ENCODE measurements around the gene ERLEC1. TPM values are rescaled to one million over a fixed set of nuclear protein-coding genes. Genes with fewer than 3 reads are reported as not detected.
"Not testable (repeated sequence)": the region's sequence is repeated elsewhere in the genome, so short reads cannot be mapped to it uniquely, and the experiment has no call there.

ERLEC1 gene
- total RNA-seq, 1 donor from 2014 or later, result 20.9 TPM

DNA sequence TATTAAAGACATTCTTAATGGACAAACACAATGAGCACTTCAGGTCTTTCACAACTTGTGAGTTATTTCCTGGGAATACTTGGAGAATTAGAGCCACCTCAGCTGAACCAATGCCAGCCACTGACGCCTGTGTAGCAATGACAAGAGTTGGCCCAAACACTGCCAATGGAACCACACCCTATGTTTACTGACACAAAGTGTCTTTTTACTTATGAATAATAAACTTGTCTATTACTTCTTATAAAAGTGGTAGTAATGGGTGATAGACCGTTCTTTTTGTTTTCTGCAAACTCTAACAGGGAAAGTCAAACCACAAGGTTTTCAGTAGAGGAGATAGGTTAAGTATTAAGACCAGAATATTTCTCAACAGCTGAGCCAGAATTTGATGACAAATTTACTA is 31.7 kb upstream of the ERLEC1 start:
- TF ChIP-seq, protein P1, sequence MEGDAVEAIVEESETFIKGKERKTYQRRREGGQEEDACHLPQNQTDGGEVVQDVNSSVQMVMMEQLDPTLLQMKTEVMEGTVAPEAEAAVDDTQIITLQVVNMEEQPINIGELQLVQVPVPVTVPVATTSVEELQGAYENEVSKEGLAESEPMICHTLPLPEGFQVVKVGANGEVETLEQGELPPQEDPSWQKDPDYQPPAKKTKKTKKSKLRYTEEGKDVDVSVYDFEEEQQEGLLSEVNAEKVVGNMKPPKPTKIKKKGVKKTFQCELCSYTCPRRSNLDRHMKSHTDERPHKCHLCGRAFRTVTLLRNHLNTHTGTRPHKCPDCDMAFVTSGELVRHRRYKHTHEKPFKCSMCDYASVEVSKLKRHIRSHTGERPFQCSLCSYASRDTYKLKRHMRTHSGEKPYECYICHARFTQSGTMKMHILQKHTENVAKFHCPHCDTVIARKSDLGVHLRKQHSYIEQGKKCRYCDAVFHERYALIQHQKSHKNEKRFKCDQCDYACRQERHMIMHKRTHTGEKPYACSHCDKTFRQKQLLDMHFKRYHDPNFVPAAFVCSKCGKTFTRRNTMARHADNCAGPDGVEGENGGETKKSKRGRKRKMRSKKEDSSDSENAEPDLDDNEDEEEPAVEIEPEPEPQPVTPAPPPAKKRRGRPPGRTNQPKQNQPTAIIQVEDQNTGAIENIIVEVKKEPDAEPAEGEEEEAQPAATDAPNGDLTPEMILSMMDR (IDR thresholded peaks at IDR 0.05; ENCODE audit: partially characterized antibody, unreplicated experiment), result no peak
- H3K9me3 Mint-ChIP-seq (ENCODE audit: unreplicated experiment), result no peaks in the 10 kb centered on the region
- H3K4me1 Mint-ChIP-seq (ENCODE audit: low read depth, unreplicated experiment), result peaks cover 9% of the 10 kb centered on the region
- H3K27me3 Mint-ChIP-seq (ENCODE audit: unreplicated experiment), result no peaks in the 10 kb centered on the region
- no peak overlapping the region for H3K4me3 Mint-ChIP-seq (ENCODE audit: unreplicated experiment)
- DNase-seq, result no peak
- no peak overlapping the region for H3K27ac Mint-ChIP-seq (ENCODE audit: unreplicated experiment)
- H3K36me3 Mint-ChIP-seq (ENCODE audit: unreplicated experiment), result peaks cover 6% of the 10 kb centered on the region

DNA sequence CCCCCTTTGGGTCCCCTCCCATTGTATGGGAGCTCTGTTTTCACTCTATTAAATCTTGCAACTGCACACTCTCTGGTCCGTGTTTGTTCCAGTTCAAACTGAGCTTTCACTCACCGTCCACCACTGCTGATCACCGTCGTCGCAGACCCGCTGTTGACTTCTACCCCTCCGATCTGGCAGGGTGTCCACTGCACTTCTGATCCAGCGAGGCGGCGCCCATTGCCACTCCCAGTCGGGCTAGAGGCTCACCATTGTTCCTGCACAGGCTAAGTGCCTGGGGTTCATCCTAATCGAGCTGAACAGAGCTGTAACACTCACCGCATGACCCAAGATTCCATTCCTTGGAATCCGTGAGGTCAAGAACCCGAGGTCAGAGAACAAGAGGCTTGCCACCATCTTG is 30.2 kb upstream of the ERLEC1 start:
- no peaks in the 10 kb centered on the region for H3K27me3 Mint-ChIP-seq (ENCODE audit: unreplicated experiment)
- peaks cover 6% of the 10 kb centered on the region for H3K36me3 Mint-ChIP-seq (ENCODE audit: unreplicated experiment)
- H3K4me1 Mint-ChIP-seq (ENCODE audit: low read depth, unreplicated experiment), result peaks cover 9% of the 10 kb centered on the region
- no peak overlapping the region for H3K4me3 Mint-ChIP-seq (ENCODE audit: unreplicated experiment)
- TF ChIP-seq, protein P1 (IDR thresholded peaks at IDR 0.05; ENCODE audit: partially characterized antibody, unreplicated experiment), result no peak
- H3K27ac Mint-ChIP-seq (ENCODE audit: unreplicated experiment), result no peak overlapping the region
- H3K9me3 Mint-ChIP-seq (ENCODE audit: unreplicated experiment), result no peaks in the 10 kb centered on the region
- no peak for DNase-seq

DNA sequence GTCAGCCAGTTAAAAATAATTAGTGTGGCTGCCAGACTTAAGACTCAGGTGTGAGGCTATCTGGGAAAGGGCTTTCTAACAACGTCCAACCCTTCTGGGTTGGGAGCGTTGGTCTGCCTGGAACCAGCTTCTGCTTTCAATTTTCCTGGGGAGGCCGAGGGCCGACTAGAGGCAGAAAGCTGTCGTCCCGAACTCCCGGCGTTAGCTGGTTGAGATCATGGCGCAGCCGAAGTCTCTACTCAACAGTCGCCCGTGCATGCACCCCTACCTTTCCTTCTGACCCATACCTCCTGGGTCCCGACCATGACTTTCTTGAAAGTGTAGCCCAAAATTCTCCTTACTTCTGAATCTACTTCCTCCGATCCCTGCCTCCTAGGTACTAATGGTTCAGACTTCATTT is 29.6 kb upstream of the ERLEC1 start:
- H3K27me3 Mint-ChIP-seq (ENCODE audit: unreplicated experiment); H3K4me3 Mint-ChIP-seq (ENCODE audit: unreplicated experiment); H3K27ac Mint-ChIP-seq (ENCODE audit: unreplicated experiment); DNase-seq; H3K36me3 Mint-ChIP-seq (ENCODE audit: unreplicated experiment); H3K4me1 Mint-ChIP-seq (ENCODE audit: low read depth, unreplicated experiment); H3K9me3 Mint-ChIP-seq (ENCODE audit: unreplicated experiment): not testable (repeated sequence)

DNA sequence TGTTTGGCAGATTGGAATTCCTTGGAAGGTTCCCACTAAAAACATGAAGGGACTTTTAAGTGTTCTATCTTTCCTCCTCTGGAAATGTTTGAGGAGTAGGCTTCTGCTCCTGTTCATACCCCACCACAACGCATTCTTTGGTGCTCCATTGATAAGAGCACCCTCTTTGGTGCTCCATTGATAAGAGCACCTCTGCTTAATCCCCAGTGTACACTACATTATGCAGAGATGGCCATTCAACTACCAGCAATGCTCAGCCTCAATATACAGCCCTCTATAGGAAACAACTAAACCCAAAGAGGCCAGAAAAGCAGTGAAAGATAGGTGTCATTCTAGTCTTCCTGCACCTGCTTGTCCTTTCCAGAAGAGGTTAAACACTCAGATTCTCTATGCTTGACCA is 21.1 kb upstream of the ERLEC1 start:
- H3K27me3 Mint-ChIP-seq (ENCODE audit: unreplicated experiment), result peaks cover 2% of the 10 kb centered on the region
- H3K9me3 Mint-ChIP-seq (ENCODE audit: unreplicated experiment), result peaks cover 2% of the 10 kb centered on the region
- TF ChIP-seq, protein P1 (IDR thresholded peaks at IDR 0.05; ENCODE audit: partially characterized antibody, unreplicated experiment), result no peak
- no peak for DNase-seq
- H3K4me3 Mint-ChIP-seq (ENCODE audit: unreplicated experiment), result peak overlapping the region; percentile 25
- H3K27ac Mint-ChIP-seq (ENCODE audit: unreplicated experiment), result no peak overlapping the region
- H3K36me3 Mint-ChIP-seq (ENCODE audit: unreplicated experiment), result no peaks in the 10 kb centered on the region
- peaks cover 1% of the 10 kb centered on the region for H3K4me1 Mint-ChIP-seq (ENCODE audit: low read depth, unreplicated experiment)

DNA sequence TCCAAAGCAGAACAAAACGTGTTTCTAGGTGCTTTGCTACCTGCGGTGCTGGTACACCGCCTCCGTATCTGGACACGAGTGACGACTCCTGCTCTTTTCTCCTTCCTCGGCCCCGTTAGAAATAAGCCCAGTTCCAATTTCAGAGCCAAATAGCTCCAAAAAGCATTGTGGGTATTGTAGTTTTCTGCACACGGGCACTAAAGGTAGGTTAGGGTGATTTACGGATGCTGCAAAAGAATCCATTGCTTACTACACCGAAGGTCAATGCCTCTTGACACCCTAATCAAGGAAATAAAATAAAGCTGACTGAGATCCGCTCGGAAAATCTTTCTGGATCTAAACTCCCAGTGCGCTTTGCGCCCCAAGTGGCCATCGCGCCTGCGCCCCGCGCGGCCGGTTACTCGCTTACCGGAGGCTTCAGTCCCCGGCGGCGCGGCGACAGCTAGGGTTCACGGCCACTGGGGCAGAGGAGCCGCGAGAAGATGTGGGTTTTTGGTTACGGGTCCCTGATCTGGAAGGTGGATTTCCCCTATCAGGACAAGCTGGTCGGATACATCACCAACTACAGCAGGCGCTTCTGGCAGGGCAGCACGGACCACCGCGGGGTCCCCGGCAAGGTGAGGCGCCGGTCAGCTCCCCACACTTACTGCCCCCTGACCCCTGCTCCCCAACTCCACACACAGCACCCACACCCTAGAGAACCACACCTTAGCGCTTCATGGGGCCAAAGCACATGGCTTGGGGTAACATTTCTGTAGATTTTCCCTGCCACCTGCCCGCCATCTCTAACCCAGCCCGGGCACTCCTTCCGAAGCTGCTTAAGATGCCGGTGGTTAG is 19.2 kb upstream of the ERLEC1 start, which contains the start of gene CHAC2:
Gene CHAC2, plus strand, starts transcription at position 400 of the 837 bp plus-strand sequence. Its CDS starts 83 bp downstream, at position 483.
- TF ChIP-seq, protein P1 (IDR thresholded peaks at IDR 0.05; ENCODE audit: partially characterized antibody, unreplicated experiment), result peak; percentile 65
- Mint-ChIP-seq H3K36me3 (ENCODE audit: unreplicated experiment) (no peaks in the 10 kb centered on the region), H3K9me3 (ENCODE audit: unreplicated experiment) (peaks cover 2% of the 10 kb centered on the region), H3K4me1 (ENCODE audit: low read depth, unreplicated experiment) (peaks cover 1% of the 10 kb centered on the region), H3K4me3 (ENCODE audit: unreplicated experiment) (peak within 1 kb of the TSS; percentile 96), H3K27ac (ENCODE audit: unreplicated experiment) (peak within 1 kb of the TSS; percentile 91), H3K27me3 (ENCODE audit: unreplicated experiment) (peaks cover 2% of the 10 kb centered on the region)
- peak; percentile 91 for DNase-seq
